HepG2 (cell line): ENCODE results near the gene CXXC5. TPM values are rescaled to one million over a fixed set of nuclear protein-coding genes. Genes with fewer than 3 reads are reported as not detected.

Source experiments
- ATAC-seq: fragments of 200-7000 bp; cut with Tn5 transposase; 3 replicates; pipeline ENCODE4 v1.9.1; 2020; ENCODE audit warnings: mild to moderate bottlenecking, moderate library complexity
- BruUV-seq: library from RNA; stranded (reverse); fragments of 400-500 nt; replicated peaks from 2 replicates; lab custom pipeline; 2021; lab: Mats Ljungman, UMichigan
- CTCF ChIA-PET: fragments of 300-600 bp; formaldehyde crosslinking; extraction: SDS; loops from one replicate; lab custom pipeline; 2021; ENCODE audit warnings: low total read pairs, inconsistent platforms, low intra/inter-chr PET ratio; lab: Yijun Ruan, JAX
- POLR2A ChIA-PET: fragments of 350-600 bp; sonication (Branson Sonifier 250); formaldehyde crosslinking; loops from one replicate; lab custom pipeline; 2020; ENCODE audit warnings: antibody characterized with exemption, inconsistent platforms; lab: Yijun Ruan, JAX
- DNase-seq: peaks from one replicate; pipeline ENCODE4 v3.0.0-alpha.2; 2015; ENCODE audit warnings: low spot score
- FAIRE-seq: peaks from 3 replicates; lab custom pipeline; 2011; peaks lifted over from hg19 to GRCh38; lab: Jason Lieb, UNC
- H2AFZ ChIP-seq: one replicate; pipeline ENCODE4 v1.6.1; 2011; ENCODE audit warnings: low read length, inconsistent platforms
- H3K27ac ChIP-seq: fragments of 300-600 bp; 3 replicates; pipeline ENCODE4 v1.8.0; 2011; ENCODE audit warnings: mixed run types, mild to moderate bottlenecking, mixed read lengths, low read length, inconsistent platforms; ENCODE audit not compliant: insufficient read depth; ENCODE audit errors: extremely low read length
- H3K27me3 ChIP-seq, 2 experiments: fragments of 200-600 bp in 1 of 2; 2 replicates in 1 of 2; 3 replicates in 1 of 2; pipeline versions ENCODE4 v1.6.0 to v1.8.0; 2011; ENCODE audit warnings: low read length in 2 of 2, mild to moderate bottlenecking in 2 of 2, moderate library complexity in 2 of 2, inconsistent platforms in 1 of 2; ENCODE audit not compliant: insufficient read depth in 2 of 2, control insufficient read depth in 1 of 2
- H3K36me3 ChIP-seq, 2 experiments: fragments of 200-600 bp in 1 of 2; replicated peaks in 1 of 2; 2 replicates in 1 of 2; 3 replicates in 1 of 2; pipeline versions ENCODE4 v1.5.1 to v1.8.0; 2011; ENCODE audit warnings: low read length in 2 of 2, inconsistent platforms in 1 of 2; ENCODE audit not compliant: insufficient read depth in 2 of 2, control insufficient read depth in 1 of 2
- H3K4me1 ChIP-seq: 2 replicates; pipeline ENCODE4 v1.5.1; 2012; ENCODE audit warnings: low read length, inconsistent platforms; ENCODE audit not compliant: insufficient read depth
- H3K4me2 ChIP-seq: 2 replicates; pipeline ENCODE4 v1.6.0; 2011; ENCODE audit warnings: low read depth, low read length, inconsistent platforms
- H3K4me3 ChIP-seq, 3 experiments: fragments of 200-600 bp in 1 of 3; sonication (generic), shearing (Covaris generic) in 1 of 3; replicated peaks in 1 of 3; 2 replicates each; pipeline ENCODE4 v1.5.1; 2011 to 2016; ENCODE audit warnings: low read length in 3 of 3, inconsistent platforms in 2 of 3, low read depth in 2 of 3, mild to moderate bottlenecking in 2 of 3, control low read depth in 1 of 3, mixed read lengths in 1 of 3; ENCODE audit not compliant: insufficient read depth in 1 of 3
- H3K79me2 ChIP-seq: one replicate; pipeline ENCODE4 v1.6.1; 2011; ENCODE audit warnings: low read length, inconsistent platforms; ENCODE audit not compliant: insufficient read depth
- H3K9ac ChIP-seq: 2 replicates; pipeline ENCODE4 v1.6.0; 2011; ENCODE audit warnings: mild to moderate bottlenecking, low read depth, low read length, inconsistent platforms; ENCODE audit not compliant: insufficient read depth
- H3K9me3 ChIP-seq: 2 replicates; pipeline ENCODE4 v1.5.1; 2012; ENCODE audit warnings: mild to moderate bottlenecking, low read length
- H4K20me1 ChIP-seq: 2 replicates; pipeline ENCODE4 v1.6.0; 2011; ENCODE audit warnings: inconsistent platforms, mild to moderate bottlenecking, low read length, moderate library complexity; ENCODE audit not compliant: insufficient read depth
- CAMTA2 ChIP-seq: sonication (generic); formaldehyde crosslinking; IDR thresholded peaks from 2 replicates; pipeline ENCODE4 v1.4.0; 2020; ENCODE audit warnings: mild to moderate bottlenecking, missing genetic modification reagents, borderline replicate concordance
- FOSL2 ChIP-seq: sonication (generic); formaldehyde crosslinking; IDR thresholded peaks from 2 replicates; pipeline ENCODE4 v1.4.0; 2020; ENCODE audit warnings: missing genetic modification reagents
- FOXA1 ChIP-seq, 2 experiments: fragments of 450-650 bp in 1 of 2; sonication (generic) in 1 of 2; formaldehyde crosslinking in 1 of 2; IDR thresholded peaks; 2 replicates each; pipeline versions ENCODE4 v1.4.0 to v1.6.1; 2016 to 2020; ENCODE audit warnings: missing genetic modification reagents in 1 of 2
- HMG20B ChIP-seq: conservative IDR thresholded peaks from 2 replicates; pipeline ENCODE4 v1.6.1; 2016; ENCODE audit warnings: missing genetic modification reagents, missing compliant biosample characterization
- HNF4A ChIP-seq: sonication (generic); formaldehyde crosslinking; IDR thresholded peaks from 2 replicates; pipeline ENCODE4 v1.4.0; 2020; ENCODE audit warnings: missing genetic modification reagents
- IKZF4 ChIP-seq: sonication (generic); formaldehyde crosslinking; IDR thresholded peaks from 2 replicates; pipeline ENCODE4 v1.5.1; 2020; ENCODE audit warnings: borderline replicate concordance, mild to moderate bottlenecking, low read depth, missing genetic modification reagents; ENCODE audit errors: not compliant biosample characterization
- NFYB ChIP-seq: sonication (generic); formaldehyde crosslinking; IDR thresholded peaks from 2 replicates; pipeline ENCODE4 v1.4.0; 2020; ENCODE audit warnings: missing genetic modification reagents
- NONO ChIP-seq, 2 experiments: fragments of 450-650 bp in 1 of 2; sonication (generic) in 1 of 2; formaldehyde crosslinking in 1 of 2; IDR thresholded peaks in 1 of 2; conservative IDR thresholded peaks in 1 of 2; 2 replicates each; pipeline versions ENCODE4 v1.6.1 to v1.8.0; 2017 to 2022; ENCODE audit warnings: mild to moderate bottlenecking in 1 of 2, missing genetic modification reagents in 1 of 2, moderate library complexity in 1 of 2
- NR2F1 ChIP-seq, 2 experiments: fragments of 450-650 bp in 1 of 2; formaldehyde crosslinking in 1 of 2; IDR thresholded peaks; 2 replicates each; pipeline versions ENCODE4 v1.5.0 to v1.6.1; 2016 to 2020; ENCODE audit warnings: mild to moderate bottlenecking in 1 of 2, missing compliant biosample characterization in 1 of 2, missing genetic modification reagents in 1 of 2, moderate library complexity in 1 of 2
- RFXANK ChIP-seq: IDR thresholded peaks from 2 replicates; pipeline ENCODE4 v1.6.1; 2016
- SMYD3 ChIP-seq: sonication (generic); formaldehyde crosslinking; IDR thresholded peaks from 2 replicates; pipeline ENCODE4 v1.8.1; 2023; ENCODE audit warnings: mild to moderate bottlenecking, missing genetic modification reagents
- SOX13 ChIP-seq, 3 experiments: fragments of 450-650 bp in 1 of 3; sonication (generic) in 1 of 3; formaldehyde crosslinking in 1 of 3; IDR thresholded peaks in 2 of 3; conservative IDR thresholded peaks in 1 of 3; 2 replicates each; pipeline versions ENCODE4 v1.5.0 to v1.6.1; 2016 to 2020; ENCODE audit warnings: antibody characterized with exemption in 1 of 3, mild to moderate bottlenecking in 1 of 3, missing compliant biosample characterization in 1 of 3, missing genetic modification reagents in 1 of 3, moderate library complexity in 1 of 3
- ZBTB39 ChIP-seq: sonication (generic); formaldehyde crosslinking; IDR thresholded peaks from 2 replicates; pipeline ENCODE4 v1.5.0; 2020; ENCODE audit warnings: missing genetic modification reagents
- ZFP36L2 ChIP-seq: sonication (generic); formaldehyde crosslinking; IDR thresholded peaks from 2 replicates; pipeline ENCODE4 v1.4.0; 2020; ENCODE audit warnings: missing genetic modification reagents
- ZMYM4 ChIP-seq: sonication (generic); formaldehyde crosslinking; IDR thresholded peaks from 2 replicates; pipeline ENCODE4 v1.8.1; 2023; ENCODE audit warnings: mild to moderate bottlenecking, missing genetic modification reagents
- ZNF18 ChIP-seq: sonication (generic); formaldehyde crosslinking; IDR thresholded peaks from 2 replicates; pipeline ENCODE4 v1.8.0; 2022; ENCODE audit warnings: mild to moderate bottlenecking, missing genetic modification reagents; ENCODE audit not compliant: insufficient replicate concordance
- ZNF841 ChIP-seq: sonication (generic); formaldehyde crosslinking; IDR thresholded peaks from 2 replicates; pipeline ENCODE4 v1.8.1; 2023; ENCODE audit warnings: missing genetic modification reagents, borderline replicate concordance
- WGBS: methylation state at CpG from one replicate; pipeline ENCODE4 v1.1.6; 2017; ENCODE audit warnings: low lambda C conversion rate; 5-methylcytosine and 5-hydroxymethylcytosine counted together
- in situ Hi-C: cut with HindIII; loops from 2 replicates; pipeline ENCODE4 v1.10.0; 2017; ENCODE audit warnings: low pct_unique_long_range_greater_than_20kb; ENCODE audit not compliant: extremely low pct_ligation_motif_present
- intact Hi-C: fragments of 100-400 bp; cut with micrococcal nuclease; formaldehyde crosslinking; loops from one replicate; pipeline ENCODE4 v1.10.0; 2022; ENCODE audit not compliant: unreplicated experiment
- polyA plus RNA-seq, 8 experiments: library from polyadenylated mRNA; depleted of rRNA in 3 of 8; stranded (reverse) in 7 of 8; unstranded in 1 of 8; fragments of >200 nt; fragmentation: Illumina TruSeq in 4 of 8; extraction: Trizol in 4 of 8; gene quantifications; 2 replicates each; pipeline versions ENCODE4 v1.2.1 to v1.2.3, GENCODE V29; 2011 to 2016; ENCODE audit warnings: low read depth in 4 of 8, missing spikeins in 1 of 8, mixed read lengths in 1 of 8; ENCODE audit not compliant: insufficient read depth in 1 of 8
- total RNA-seq, 5 experiments: library from RNA; depleted of rRNA; stranded (reverse); fragments of >200 nt; fragmentation: Illumina TruSeq; extraction: Trizol; gene quantifications; 2 replicates each; pipeline ENCODE4 v1.2.3, GENCODE V29; 2016; ENCODE audit warnings: low read depth in 1 of 5

CXXC5 gene
- total and polyA plus RNA-seq, 2 of the 13 experiments (the other 11 are each of a cell fraction or from before 2014, with no cell fraction given) = 32.3 to 33.0 TPM

DNA sequence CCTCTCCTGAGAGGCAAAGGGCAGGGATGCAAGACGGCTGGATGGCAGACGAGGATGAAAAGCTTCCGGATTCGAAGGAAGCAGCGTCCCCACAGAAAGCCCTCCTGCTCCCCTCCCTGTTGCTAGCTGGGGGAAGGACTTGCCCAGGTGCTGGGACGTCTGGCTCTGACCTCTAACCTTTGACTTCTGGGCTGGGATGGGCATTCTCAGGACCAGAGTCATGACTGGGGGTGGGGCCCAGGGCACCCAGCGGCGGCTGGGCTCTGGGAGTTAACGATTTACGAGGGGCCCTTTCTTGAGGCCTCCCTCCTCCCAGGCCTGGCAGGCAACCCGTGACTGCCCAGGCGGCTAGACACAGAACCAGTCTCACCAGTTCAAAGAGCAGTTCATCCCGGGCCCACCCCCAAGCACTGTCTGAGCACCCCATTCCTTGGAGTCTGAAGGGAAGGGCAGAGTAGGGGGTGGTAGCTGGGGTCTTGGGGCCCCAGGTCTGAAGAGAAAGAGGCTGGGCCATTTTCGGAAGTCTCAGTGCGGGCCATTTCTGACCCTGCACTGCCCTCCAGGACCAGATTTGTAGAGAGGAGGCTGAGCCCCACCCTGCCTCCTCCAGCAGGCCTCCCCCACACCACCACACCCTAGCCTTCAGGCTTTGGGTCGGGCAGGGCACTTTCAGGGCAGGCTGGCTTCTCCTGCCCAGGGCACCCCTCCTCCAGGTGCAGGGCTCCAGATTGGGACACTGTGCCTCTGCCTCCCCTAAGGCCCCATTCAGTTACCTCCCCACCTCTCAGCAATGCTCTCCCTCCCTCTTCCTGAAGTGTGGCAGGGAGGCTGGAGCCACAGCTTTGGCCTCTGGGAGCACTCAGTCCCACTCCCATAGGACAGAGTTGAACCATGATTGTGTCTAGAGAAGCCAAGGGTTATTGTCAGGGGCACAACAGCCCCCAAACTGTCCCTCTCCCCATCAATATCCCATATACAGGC lies 5.0 kb upstream of the CXXC5 start (continued):
- TF ChIP-seq FOSL2 (CRISPR knock-in tag) = peak; percentile 79
- TF ChIP-seq NONO (IDR thresholded peaks at IDR 0.05) = no peak
- TF ChIP-seq NONO (CRISPR knock-in tag; conservative IDR thresholded peaks at IDR 0.05) = peak; percentile 71; the same call in 1 of the 2 replicates
- peak; percentile 70; the same call in 1 of the 2 replicates for TF ChIP-seq ZBTB39 (CRISPR knock-in tag)
- TF ChIP-seq ZNF18 = peak; percentile 45
- TF ChIP-seq ZFP36L2 (CRISPR knock-in tag) = no peak

- POLR2A ChIA-PET = interaction anchor here (0.8 to 3.5 kb wide), 5 partner anchors 8 to 103 kb away, joined by 3 to 14 read pairs (median 7); no protein-coding TSS in a partner anchor
- H3K4me3 ChIP-seq = peak overlapping the region in 1 of 3 experiments; percentile 66; a peak in 1 of 6 replicates
- no TSS peak for BruUV-seq
- TF ChIP-seq NR2F1 (CRISPR knock-in tag; IDR thresholded peaks at IDR 0.05) (0 out of 4 replicates have a peak, but pooled peaks of 1 of the 2 experiments have one; percentile 19), ZNF841 (CRISPR knock-in tag) (no peak), SOX13 (IDR thresholded peaks at IDR 0.05) (no peak), SOX13 (CRISPR knock-in tag; conservative IDR thresholded peaks at IDR 0.05 in 1 of 2, IDR thresholded peaks at IDR 0.05 in 1 of 2) (0 out of 4 replicates have a peak, but pooled peaks of 1 of the 2 experiments have one; percentile 16), FOXA1 (IDR thresholded peaks at IDR 0.05) (no peak), FOXA1 (CRISPR knock-in tag; IDR thresholded peaks at IDR 0.05) (peak; percentile 29; the same call in 1 of the 2 replicates), RFXANK (CRISPR knock-in tag) (no peak), CAMTA2 (no peak), ZMYM4 (no peak), NFYB (CRISPR knock-in tag) (no peak), IKZF4 (no peak), SMYD3 (CRISPR knock-in tag) (no peak), HNF4A (CRISPR knock-in tag) (peak; percentile 18), HMG20B (CRISPR knock-in tag) (no peak)
These were observed 4.1 kb upstream of the CXXC5 start for GRCh38 chr5:139644001-139644456.

More at GRCh38 chr5:139644001-139644456, 4.1 kb upstream of the CXXC5 start:
- H3K9me3 ChIP-seq = no peaks in the 10 kb centered on the region
- FAIRE-seq (peak; percentile 28), DNase-seq (no peak), ATAC-seq (no peak)
- in situ Hi-C loops = loop anchor here (25.0 kb wide), 1 partner anchor 318 kb away; no protein-coding TSS in a partner anchor
- peak overlapping the region; percentile 55 for H3K27ac ChIP-seq
- no peaks in the 10 kb centered on the region for H3K36me3 ChIP-seq
- intact Hi-C loops = no loop called here
- peaks cover 1% of the 10 kb centered on the region for H3K79me2 ChIP-seq
- H3K4me1 ChIP-seq = peaks cover 89% of the 10 kb centered on the region
- CTCF ChIA-PET = no interaction called here
- no peaks in the 10 kb centered on the region for H3K27me3 ChIP-seq
- no peaks in the 10 kb centered on the region for H4K20me1 ChIP-seq
- 3% methylated on average over 5 of the region's 5 CpGs for WGBS
- no peak overlapping the region for H2AFZ ChIP-seq
- peak overlapping the region; percentile 86 for H3K4me2 ChIP-seq
- peak overlapping the region; percentile 61; the same call in 1 of the 2 replicates for H3K9ac ChIP-seq
